ENCODE measurements around the gene VAMP2. TPM values are rescaled to one million over a fixed set of nuclear protein-coding genes. Genes with fewer than 3 reads are reported as not detected.

The VAMP2 gene
- total and polyA plus RNA-seq, 9 of the 15 experiments (the other 6 are each of a cell fraction or from before 2014, with no cell fraction given): 2.3 to 31.8 (median 6.0) TPM

- TF ChIP-seq CHAMP1 (IDR thresholded peaks at IDR 0.05): no peak
- TF ChIP-seq ZNF589 (CRISPR knock-in tag; IDR thresholded peaks at IDR 0.05; ENCODE audit: low read depth): no peak; the same call in 1 of the 2 replicates
- TF ChIP-seq POLR3A (IDR thresholded peaks at IDR 0.05; ENCODE audit: borderline replicate concordance, extremely low read depth, insufficient read depth, insufficient read length): peak; percentile 78
- no peak for TF ChIP-seq LEF1 (IDR thresholded peaks at IDR 0.05)
- TF ChIP-seq ZNF518B (CRISPR knock-in tag; IDR thresholded peaks at IDR 0.05): no peak
- no peak for TF ChIP-seq NR2F6 (CRISPR knock-in tag; IDR thresholded peaks at IDR 0.05)
- peak; percentile 52; the same call in 1 of the 2 replicates for TF ChIP-seq CBFB (CRISPR knock-in tag; IDR thresholded peaks at IDR 0.05)
- no peak for TF ChIP-seq ZNF75A (CRISPR knock-in tag; IDR thresholded peaks at IDR 0.05)
- no peak for TF ChIP-seq MXD1 (CRISPR knock-in tag; IDR thresholded peaks at IDR 0.05; ENCODE audit: borderline replicate concordance, poor library complexity, severe bottlenecking)
- no peak; a peak in 1 of 4 replicates for TF ChIP-seq MNT (conservative IDR thresholded peaks at IDR 0.05)
- no peak for TF ChIP-seq RHOXF2B (CRISPR knock-in tag; conservative IDR thresholded peaks at IDR 0.05)
- no peak for TF ChIP-seq RAD21 (CRISPR knock-in tag; conservative IDR thresholded peaks at IDR 0.05 in 1 of 2, IDR thresholded peaks at IDR 0.05 in 1 of 2)
- TF ChIP-seq IRF9 (tag; IDR thresholded peaks at IDR 0.05): no peak
- TF ChIP-seq XRCC4 (IDR thresholded peaks at IDR 0.05; ENCODE audit: extremely low read depth, insufficient read depth, insufficient read length): no peak
- TF ChIP-seq NFXL1 (CRISPR knock-in tag; IDR thresholded peaks at IDR 0.05): no peak
- no peak for TF ChIP-seq CBX2 (IDR thresholded peaks at IDR 0.05; ENCODE audit: insufficient read depth, low read length, poor library complexity, severe bottlenecking)
- no peak for TF ChIP-seq PHB (CRISPR knock-in tag; IDR thresholded peaks at IDR 0.05)
- TF ChIP-seq ZNF830 (CRISPR knock-in tag; IDR thresholded peaks at IDR 0.05): no peak
Measured at GRCh38 chr17:8185582-8186445, 23.1 kb upstream of the VAMP2 start (continued).
